Panc1 (cell line): ENCODE measurements around the gene UMOD. TPM values are rescaled to one million over a fixed set of nuclear protein-coding genes. Genes with fewer than 3 reads are reported as not detected.

Experiments used
- ATAC-seq: fragments of 200-7000 bp; cut with Tn5 transposase; 2 replicates; pipeline ENCODE4 v1.9.1; 2020; ENCODE audit warnings: mild to moderate bottlenecking, moderate library complexity
- BruUV-seq: library from RNA; stranded (reverse); fragments of 400-500 nt; replicated peaks from 2 replicates; lab custom pipeline; 2021; lab: Mats Ljungman, UMichigan
- CTCF ChIA-PET: fragments of 300-600 bp; sonication (Branson Sonifier 250); formaldehyde crosslinking; loops from one replicate; lab custom pipeline; 2022; ENCODE audit warnings: antibody characterized with exemption; lab: Charles Lee
- POLR2A ChIA-PET: fragments of 300-600 bp; sonication (Branson Sonifier 250); formaldehyde crosslinking; loops from one replicate; lab custom pipeline; 2022; ENCODE audit warnings: antibody characterized with exemption; lab: Charles Lee
- DNase-seq: peaks from one replicate; pipeline ENCODE4 v3.0.0-alpha.2; 2010; ENCODE audit warnings: low read depth, low spot score
- H3K27ac ChIP-seq: 2 replicates; pipeline ENCODE4 v1.5.1; 2011; ENCODE audit warnings: mild to moderate bottlenecking, low read length, inconsistent platforms
- H3K27me3 ChIP-seq: fragments of 200-500 bp; sonication (Bioruptor generic); 2 replicates; pipeline ENCODE4 v1.6.0; 2014; ENCODE audit warnings: low read length, inconsistent platforms; ENCODE audit not compliant: control insufficient read depth, insufficient read depth
- H3K36me3 ChIP-seq: fragments of 200-500 bp; sonication (Bioruptor generic); 2 replicates; pipeline ENCODE4 v1.5.1; 2014; ENCODE audit warnings: inconsistent platforms, mild to moderate bottlenecking, low read length, moderate library complexity; ENCODE audit not compliant: control insufficient read depth, insufficient read depth
- H3K4me1 ChIP-seq: 2 replicates; pipeline ENCODE4 v1.5.1; 2011; ENCODE audit warnings: inconsistent platforms, mild to moderate bottlenecking, low read length, moderate library complexity; ENCODE audit not compliant: control insufficient read depth, insufficient read depth
- H3K4me3 ChIP-seq, 2 experiments: 2 replicates each; pipeline ENCODE4 v1.5.1; 2011 to 2012; ENCODE audit warnings: low read depth in 2 of 2, low read length in 2 of 2, mild to moderate bottlenecking in 2 of 2, inconsistent platforms in 1 of 2, moderate library complexity in 1 of 2
- H3K9me3 ChIP-seq: fragments of 200-500 bp; sonication (Bioruptor generic); 2 replicates; pipeline ENCODE4 v1.5.1; 2014; ENCODE audit warnings: low read depth, mild to moderate bottlenecking, inconsistent platforms, low read length, moderate library complexity; ENCODE audit not compliant: control insufficient read depth, insufficient read depth
- POLR2AphosphoS5 ChIP-seq: IDR thresholded peaks from 2 replicates; pipeline ENCODE4 v1.6.1; 2012; ENCODE audit warnings: mild to moderate bottlenecking, low read depth, low read length, moderate library complexity
- SIN3A ChIP-seq: IDR thresholded peaks from 2 replicates; pipeline ENCODE4 v1.6.1; 2012; ENCODE audit warnings: low read depth, mild to moderate bottlenecking, low read length, moderate library complexity, borderline replicate concordance; ENCODE audit not compliant: insufficient read depth
- TCF7L2 ChIP-seq: IDR thresholded peaks from 2 replicates; pipeline ENCODE4 v1.6.1; 2011; ENCODE audit warnings: mild to moderate bottlenecking, low read depth, low read length, inconsistent platforms
- in situ Hi-C: cut with HindIII; loops from 2 replicates; pipeline ENCODE4 v1.10.0; 2016; ENCODE audit warnings: low sequenced_read_pairs, low pct_unique_long_range_greater_than_20kb
- intact Hi-C: fragments of 100-400 bp; cut with micrococcal nuclease; formaldehyde crosslinking; loops from one replicate; pipeline ENCODE4 v1.10.0; 2022; ENCODE audit not compliant: unreplicated experiment
- total RNA-seq: library from RNA; stranded (reverse); gene quantifications from one replicate; pipeline ENCODE4 v1.2.1, GENCODE V29; 2021; ENCODE audit not compliant: unreplicated experiment
- TF ChIP-seq, protein P1 (sequence below): fragments of 450-650 bp; IDR thresholded peaks from 2 replicates; pipeline ENCODE4 v1.5.1; 2017; ENCODE audit warnings: mild to moderate bottlenecking
- TF ChIP-seq, protein P2 (sequence below), 2 experiments: IDR thresholded peaks; 2 replicates each; pipeline ENCODE4 v1.6.1; 2011 to 2012; ENCODE audit warnings: low read depth in 2 of 2, control low read depth in 1 of 2, low read length in 1 of 2, mild to moderate bottlenecking in 1 of 2, moderate library complexity in 1 of 2; ENCODE audit not compliant: insufficient read depth in 1 of 2

Gene UMOD
- total RNA-seq, 1 experiment from 2014 or later, result not detected

DNA sequence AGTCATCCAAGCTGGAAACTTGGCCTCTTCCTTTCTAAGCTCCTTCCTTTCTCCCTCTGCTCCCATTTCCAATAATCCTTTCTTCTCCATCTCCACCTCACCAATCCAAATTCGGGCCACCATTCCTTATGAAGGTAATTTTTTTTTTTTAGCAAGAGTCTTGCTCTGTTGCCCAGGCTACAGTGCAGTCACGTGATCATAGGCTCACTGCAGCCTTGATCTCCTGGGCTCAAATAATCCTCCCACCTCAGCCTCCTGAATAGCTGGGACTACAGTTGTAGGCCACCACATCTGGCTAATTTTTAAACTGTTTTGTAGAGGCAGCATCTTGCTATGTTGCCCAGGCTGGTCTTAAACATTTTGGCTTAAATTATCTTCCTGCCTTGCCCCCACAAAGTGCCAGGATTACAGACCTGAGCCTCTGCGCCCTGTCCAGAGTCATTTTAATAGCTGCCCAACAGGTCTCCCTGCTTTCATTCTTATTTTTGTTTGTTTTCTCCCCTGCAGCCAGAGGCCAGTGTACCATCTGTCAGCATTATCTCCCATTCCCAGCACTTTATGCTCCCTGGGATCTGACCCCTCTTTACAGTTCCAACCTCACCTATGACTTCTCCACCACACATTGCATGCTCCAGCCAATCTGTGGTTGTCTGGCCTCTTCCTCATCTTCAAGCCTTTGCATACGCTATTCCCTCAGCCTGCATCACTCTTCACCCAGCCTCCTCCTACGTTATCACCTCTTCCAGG, 22.9 kb downstream of the UMOD start:
- POLR2A ChIA-PET, result interaction anchor here (0.7 kb wide), 1 partner anchor 221 kb away, joined by 3 read pairs; no protein-coding TSS in a partner anchor
- TF ChIP-seq, protein P1, sequence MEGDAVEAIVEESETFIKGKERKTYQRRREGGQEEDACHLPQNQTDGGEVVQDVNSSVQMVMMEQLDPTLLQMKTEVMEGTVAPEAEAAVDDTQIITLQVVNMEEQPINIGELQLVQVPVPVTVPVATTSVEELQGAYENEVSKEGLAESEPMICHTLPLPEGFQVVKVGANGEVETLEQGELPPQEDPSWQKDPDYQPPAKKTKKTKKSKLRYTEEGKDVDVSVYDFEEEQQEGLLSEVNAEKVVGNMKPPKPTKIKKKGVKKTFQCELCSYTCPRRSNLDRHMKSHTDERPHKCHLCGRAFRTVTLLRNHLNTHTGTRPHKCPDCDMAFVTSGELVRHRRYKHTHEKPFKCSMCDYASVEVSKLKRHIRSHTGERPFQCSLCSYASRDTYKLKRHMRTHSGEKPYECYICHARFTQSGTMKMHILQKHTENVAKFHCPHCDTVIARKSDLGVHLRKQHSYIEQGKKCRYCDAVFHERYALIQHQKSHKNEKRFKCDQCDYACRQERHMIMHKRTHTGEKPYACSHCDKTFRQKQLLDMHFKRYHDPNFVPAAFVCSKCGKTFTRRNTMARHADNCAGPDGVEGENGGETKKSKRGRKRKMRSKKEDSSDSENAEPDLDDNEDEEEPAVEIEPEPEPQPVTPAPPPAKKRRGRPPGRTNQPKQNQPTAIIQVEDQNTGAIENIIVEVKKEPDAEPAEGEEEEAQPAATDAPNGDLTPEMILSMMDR, result no peak
- no peak for TF ChIP-seq TCF7L2
- TF ChIP-seq SIN3A, result no peak
- no peak for TF ChIP-seq POLR2AphosphoS5
- TF ChIP-seq, protein P2, sequence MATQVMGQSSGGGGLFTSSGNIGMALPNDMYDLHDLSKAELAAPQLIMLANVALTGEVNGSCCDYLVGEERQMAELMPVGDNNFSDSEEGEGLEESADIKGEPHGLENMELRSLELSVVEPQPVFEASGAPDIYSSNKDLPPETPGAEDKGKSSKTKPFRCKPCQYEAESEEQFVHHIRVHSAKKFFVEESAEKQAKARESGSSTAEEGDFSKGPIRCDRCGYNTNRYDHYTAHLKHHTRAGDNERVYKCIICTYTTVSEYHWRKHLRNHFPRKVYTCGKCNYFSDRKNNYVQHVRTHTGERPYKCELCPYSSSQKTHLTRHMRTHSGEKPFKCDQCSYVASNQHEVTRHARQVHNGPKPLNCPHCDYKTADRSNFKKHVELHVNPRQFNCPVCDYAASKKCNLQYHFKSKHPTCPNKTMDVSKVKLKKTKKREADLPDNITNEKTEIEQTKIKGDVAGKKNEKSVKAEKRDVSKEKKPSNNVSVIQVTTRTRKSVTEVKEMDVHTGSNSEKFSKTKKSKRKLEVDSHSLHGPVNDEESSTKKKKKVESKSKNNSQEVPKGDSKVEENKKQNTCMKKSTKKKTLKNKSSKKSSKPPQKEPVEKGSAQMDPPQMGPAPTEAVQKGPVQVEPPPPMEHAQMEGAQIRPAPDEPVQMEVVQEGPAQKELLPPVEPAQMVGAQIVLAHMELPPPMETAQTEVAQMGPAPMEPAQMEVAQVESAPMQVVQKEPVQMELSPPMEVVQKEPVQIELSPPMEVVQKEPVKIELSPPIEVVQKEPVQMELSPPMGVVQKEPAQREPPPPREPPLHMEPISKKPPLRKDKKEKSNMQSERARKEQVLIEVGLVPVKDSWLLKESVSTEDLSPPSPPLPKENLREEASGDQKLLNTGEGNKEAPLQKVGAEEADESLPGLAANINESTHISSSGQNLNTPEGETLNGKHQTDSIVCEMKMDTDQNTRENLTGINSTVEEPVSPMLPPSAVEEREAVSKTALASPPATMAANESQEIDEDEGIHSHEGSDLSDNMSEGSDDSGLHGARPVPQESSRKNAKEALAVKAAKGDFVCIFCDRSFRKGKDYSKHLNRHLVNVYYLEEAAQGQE (IDR thresholded peaks at IDR 0.05; ENCODE audit: insufficient read depth in 1 of 2, low read depth in 2 of 2, low read length in 1 of 2), result no peak
- Histone ChIP-seq H3K27ac (no peak overlapping the region), H3K4me1 (no peaks in the 10 kb centered on the region), H3K4me3 (no peak overlapping the region), H3K27me3 (peaks cover 5% of the 10 kb centered on the region; the same call in 1 of the 2 replicates), H3K36me3 (no peaks in the 10 kb centered on the region), H3K9me3 (no peaks in the 10 kb centered on the region)
- DNase-seq, result no peak
- intact Hi-C loops, result no loop called here
- CTCF ChIA-PET, result no interaction called here
- no TSS peak for BruUV-seq
- ATAC-seq, result no peak
- in situ Hi-C loops, result no loop called here

DNA sequence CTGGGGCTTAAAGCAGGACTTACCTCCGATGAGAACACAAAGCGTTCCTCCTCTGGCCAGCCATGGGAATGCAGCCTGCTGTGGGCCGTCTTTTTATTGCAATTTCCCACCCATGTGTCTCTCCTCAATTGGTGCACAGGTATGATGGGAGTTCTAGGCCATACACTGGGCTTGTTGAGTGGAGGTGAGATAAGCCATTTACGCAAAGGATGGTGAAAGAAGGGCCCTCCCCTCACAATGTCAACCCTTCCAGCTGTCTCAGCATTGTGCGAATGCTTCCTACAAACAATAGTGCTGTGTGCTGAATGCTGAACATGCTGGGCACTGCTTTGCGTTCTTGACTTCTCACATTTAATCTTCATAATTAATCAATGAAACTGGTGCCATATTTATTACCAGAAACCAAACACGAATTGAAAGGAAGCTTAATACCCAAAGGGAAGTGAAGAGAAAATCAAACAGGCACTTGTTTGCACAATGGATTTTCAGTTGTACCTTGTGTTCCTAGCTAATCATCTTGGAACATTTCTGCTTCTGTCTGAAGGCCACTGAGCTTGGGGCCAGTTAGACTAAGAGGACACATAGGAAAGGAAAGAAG, 25.0 kb downstream of the UMOD start, which contains the start of gene GP2:
Gene GP2, minus strand, starts transcription at position 70 of the 598 bp plus-strand sequence. CDS start 1,082 bp downstream, outside the sequence.
- no peaks in the 10 kb centered on the region for H3K36me3 ChIP-seq
- peaks cover 5% of the 10 kb centered on the region; the same call in 1 of the 2 replicates for H3K27me3 ChIP-seq
- ChIA-PET POLR2A (no interaction called here), CTCF (no interaction called here)
- DNase-seq (no peak), ATAC-seq (no peak)
- no peak within 1 kb of the TSS for H3K27ac ChIP-seq
- BruUV-seq, result no TSS peak
- H3K9me3 ChIP-seq, result no peaks in the 10 kb centered on the region
- TF ChIP-seq TCF7L2, result no peak
- no peak for TF ChIP-seq POLR2AphosphoS5
- TF ChIP-seq SIN3A, result no peak
- TF ChIP-seq, protein P1, result no peak
- TF ChIP-seq, protein P2 (IDR thresholded peaks at IDR 0.05; ENCODE audit: insufficient read depth in 1 of 2, low read depth in 2 of 2, low read length in 1 of 2), result no peak
- no peak within 1 kb of the TSS for H3K4me3 ChIP-seq
- no peaks in the 10 kb centered on the region for H3K4me1 ChIP-seq
- in situ Hi-C loops (no loop called here), intact Hi-C loops (no loop called here)
